HG03342 (cell line): ENCODE measurements around the gene AHRR.
"Not testable (repeated sequence)": the region's sequence is repeated elsewhere in the genome, so short reads cannot be mapped to it uniquely, and the experiment has no call there.

Experiments
- ATAC-seq: cut with Tn5 transposase; IDR thresholded peaks from one replicate; pipeline ENCODE4 v1.9.1; 2021; ENCODE audit warnings: mild to moderate bottlenecking, moderate library complexity; ENCODE audit not compliant: unreplicated experiment

The AHRR gene

GRCh38 chr5:375921-376798 lies 54.6 kb downstream of the AHRR start:
- no peak for ATAC-seq

GRCh38 chr5:376799-377325 lies 55.3 kb downstream of the AHRR start:
- no peak for ATAC-seq

- ATAC-seq = no peak
These were observed 55.9 kb downstream of the AHRR start for GRCh38 chr5:377326-377981.

GRCh38 chr5:378301-378891 lies 56.9 kb downstream of the AHRR start:
- ATAC-seq = no peak

GRCh38 chr5:378976-379742 lies 57.6 kb downstream of the AHRR start:
- no peak for ATAC-seq

- ATAC-seq = no peak
These were observed 59.3 kb downstream of the AHRR start for GRCh38 chr5:380701-381309.

- ATAC-seq = no peak
These were observed 61.6 kb downstream of the AHRR start for GRCh38 chr5:383066-383465.

- no peak for ATAC-seq
These were observed 62.1 kb downstream of the AHRR start for GRCh38 chr5:383621-384020.

- not testable (repeated sequence) for ATAC-seq
These were observed 63.1 kb downstream of the AHRR start for GRCh38 chr5:384576-384975.

GRCh38 chr5:385321-385720 lies 63.8 kb downstream of the AHRR start:
- ATAC-seq = no peak

- no peak for ATAC-seq
These were observed 65.2 kb downstream of the AHRR start for GRCh38 chr5:386432-387341.

- no peak for ATAC-seq
These were observed 66.2 kb downstream of the AHRR start for GRCh38 chr5:387491-388265.

GRCh38 chr5:388266-389196 lies 67.0 kb downstream of the AHRR start:
- ATAC-seq = no peak

- ATAC-seq = no peak
These were observed 67.8 kb downstream of the AHRR start for GRCh38 chr5:389197-389821.

- ATAC-seq = no peak
These were observed 68.5 kb downstream of the AHRR start for GRCh38 chr5:389891-390622.
